OCI-LY3 (cell line): ENCODE results near the gene CATSPERZ.
A peak's percentile ranks its signal among the peaks of the same experiment; 100 is the strongest.

Source experiments
- H2AFZ ChIP-seq: fragments of 200-600, 300-600 bp; shearing (Covaris generic); 2 replicates; pipeline ENCODE4 v1.6.0; 2014; ENCODE audit warnings: antibody characterized with exemption, low read depth, low read length
- H3K27ac ChIP-seq: fragments of 200-600, 300-600 bp; sonication (generic); 2 replicates; pipeline ENCODE4 v1.5.1; 2014; ENCODE audit warnings: mild to moderate bottlenecking, low read length, moderate library complexity, mixed read lengths
- H3K27me3 ChIP-seq: fragments of 200-600, 300-600 bp; sonication (generic); 2 replicates; pipeline ENCODE4 v1.6.1; 2014; ENCODE audit warnings: low read depth, low read length, mixed read lengths
- H3K36me3 ChIP-seq: fragments of 200-600, 300-600 bp; sonication (generic); replicated peaks from 2 replicates; pipeline ENCODE3; 2014; ENCODE audit warnings: low read depth, low read length, mixed read lengths
- H3K4me1 ChIP-seq: fragments of 300-600, 200-600 bp; sonication (generic); 2 replicates; pipeline ENCODE4 v1.6.1; 2014; ENCODE audit warnings: low read length, mixed read lengths
- H3K4me2 ChIP-seq: fragments of 200-600, 300-600 bp; sonication (generic); 2 replicates; pipeline ENCODE4 v1.6.1; 2014; ENCODE audit warnings: low read length, mixed read lengths
- H3K4me3 ChIP-seq: fragments of 300-600, 200-600 bp; sonication (generic); 2 replicates; pipeline ENCODE4 v1.5.1; 2014; ENCODE audit warnings: antibody characterized with exemption, mild to moderate bottlenecking, low read length, moderate library complexity
- H3K79me2 ChIP-seq: fragments of 300-600, 200-600 bp; shearing (Covaris generic); 2 replicates; pipeline ENCODE4 v1.6.1; 2014; ENCODE audit warnings: mild to moderate bottlenecking, low read length, mixed read lengths
- H3K9ac ChIP-seq: fragments of 300-600, 200-600 bp; shearing (Covaris generic); 2 replicates; pipeline ENCODE4 v1.6.0; 2014; ENCODE audit warnings: mild to moderate bottlenecking, low read length, moderate library complexity
- H3K9me3 ChIP-seq: fragments of 200-600, 300-600 bp; shearing (Covaris generic); 2 replicates; pipeline ENCODE4 v1.6.1; 2014; ENCODE audit warnings: low read length, mixed read lengths; ENCODE audit not compliant: insufficient read depth
- H4K20me1 ChIP-seq: fragments of 200-600, 300-600 bp; sonication (generic); 2 replicates; pipeline ENCODE4 v1.6.1; 2016; ENCODE audit warnings: low read length, mixed read lengths; ENCODE audit not compliant: insufficient read depth
- EZH2phosphoT487 ChIP-seq: fragments of 200-600 bp; shearing (Covaris generic); IDR thresholded peaks from 2 replicates; pipeline ENCODE4 v1.6.1; 2018; ENCODE audit warnings: antibody characterized with exemption, mixed run types, low read depth
- TF ChIP-seq, protein P1 (sequence below): fragments of 200-600, 300-600 bp; sonication (generic); IDR thresholded peaks from 2 replicates; pipeline ENCODE4 v1.5.1; 2014; ENCODE audit warnings: antibody characterized with exemption, low read length, low read depth

The CATSPERZ gene

DNA sequence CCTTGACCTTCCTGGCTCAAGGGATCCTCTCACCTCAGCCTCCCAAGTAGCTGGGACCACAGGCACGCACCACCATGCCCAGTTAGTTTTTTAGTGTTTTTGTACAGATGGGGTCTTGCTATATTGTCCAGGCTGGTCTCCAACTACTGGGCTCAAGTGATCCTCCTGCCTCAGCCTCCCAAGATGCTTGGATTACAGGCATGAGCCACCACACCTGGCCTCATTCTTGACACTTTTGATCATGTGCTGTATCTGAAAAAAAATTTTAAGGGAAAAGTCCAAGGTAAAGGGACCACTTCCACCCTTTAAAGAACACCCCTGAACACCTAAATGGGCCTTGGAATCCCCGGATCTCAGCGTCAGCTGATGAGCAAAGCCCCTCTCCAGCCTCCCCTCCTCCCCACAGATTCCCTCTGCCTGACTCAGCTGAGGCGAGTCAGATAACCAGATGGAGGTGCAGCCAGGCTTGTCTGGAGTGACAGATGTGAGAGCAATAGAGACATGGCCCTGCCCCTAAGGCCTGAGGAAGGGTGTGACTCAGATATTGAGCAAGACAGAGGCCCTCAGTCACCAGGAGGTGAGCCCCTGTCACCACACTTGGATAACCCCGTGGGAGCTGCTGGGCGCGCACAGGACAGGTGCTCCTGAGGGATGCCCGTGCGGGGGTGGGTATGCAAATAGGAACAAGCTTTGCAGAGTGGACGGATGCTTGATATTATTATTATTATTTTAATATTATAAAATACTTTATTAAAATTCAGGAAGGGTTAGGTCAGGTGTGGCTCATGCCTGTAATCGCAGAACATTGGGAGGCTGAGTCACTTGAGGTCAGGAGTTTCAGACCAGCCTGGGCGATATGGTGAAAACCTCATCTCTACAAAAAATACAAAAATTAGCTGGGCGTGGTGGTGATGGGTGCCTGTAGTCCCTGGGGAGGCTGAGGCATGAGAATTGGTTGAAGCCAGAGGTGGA is 34.9 kb downstream of the CATSPERZ start:
- Histone ChIP-seq H2AFZ (no peak overlapping the region), H3K27me3 (no peaks in the 10 kb centered on the region), H3K79me2 (peaks cover 16% of the 10 kb centered on the region), H3K4me2 (peak overlapping the region; percentile 50), H3K9ac (no peak overlapping the region), H4K20me1 (0 out of 2 replicates have a peak, but pooled peaks cover 3% of the 10 kb centered on the region), H3K36me3 (peaks cover 29% of the 10 kb centered on the region), H3K4me1 (peaks cover 51% of the 10 kb centered on the region), H3K9me3 (0 out of 2 replicates have a peak, but pooled peaks cover 2% of the 10 kb centered on the region), H3K4me3 (peak overlapping the region; percentile 7), H3K27ac (peak overlapping the region; percentile 75)
- TF ChIP-seq, protein P1, sequence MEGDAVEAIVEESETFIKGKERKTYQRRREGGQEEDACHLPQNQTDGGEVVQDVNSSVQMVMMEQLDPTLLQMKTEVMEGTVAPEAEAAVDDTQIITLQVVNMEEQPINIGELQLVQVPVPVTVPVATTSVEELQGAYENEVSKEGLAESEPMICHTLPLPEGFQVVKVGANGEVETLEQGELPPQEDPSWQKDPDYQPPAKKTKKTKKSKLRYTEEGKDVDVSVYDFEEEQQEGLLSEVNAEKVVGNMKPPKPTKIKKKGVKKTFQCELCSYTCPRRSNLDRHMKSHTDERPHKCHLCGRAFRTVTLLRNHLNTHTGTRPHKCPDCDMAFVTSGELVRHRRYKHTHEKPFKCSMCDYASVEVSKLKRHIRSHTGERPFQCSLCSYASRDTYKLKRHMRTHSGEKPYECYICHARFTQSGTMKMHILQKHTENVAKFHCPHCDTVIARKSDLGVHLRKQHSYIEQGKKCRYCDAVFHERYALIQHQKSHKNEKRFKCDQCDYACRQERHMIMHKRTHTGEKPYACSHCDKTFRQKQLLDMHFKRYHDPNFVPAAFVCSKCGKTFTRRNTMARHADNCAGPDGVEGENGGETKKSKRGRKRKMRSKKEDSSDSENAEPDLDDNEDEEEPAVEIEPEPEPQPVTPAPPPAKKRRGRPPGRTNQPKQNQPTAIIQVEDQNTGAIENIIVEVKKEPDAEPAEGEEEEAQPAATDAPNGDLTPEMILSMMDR, result no peak
- no peak for TF ChIP-seq EZH2phosphoT487

DNA sequence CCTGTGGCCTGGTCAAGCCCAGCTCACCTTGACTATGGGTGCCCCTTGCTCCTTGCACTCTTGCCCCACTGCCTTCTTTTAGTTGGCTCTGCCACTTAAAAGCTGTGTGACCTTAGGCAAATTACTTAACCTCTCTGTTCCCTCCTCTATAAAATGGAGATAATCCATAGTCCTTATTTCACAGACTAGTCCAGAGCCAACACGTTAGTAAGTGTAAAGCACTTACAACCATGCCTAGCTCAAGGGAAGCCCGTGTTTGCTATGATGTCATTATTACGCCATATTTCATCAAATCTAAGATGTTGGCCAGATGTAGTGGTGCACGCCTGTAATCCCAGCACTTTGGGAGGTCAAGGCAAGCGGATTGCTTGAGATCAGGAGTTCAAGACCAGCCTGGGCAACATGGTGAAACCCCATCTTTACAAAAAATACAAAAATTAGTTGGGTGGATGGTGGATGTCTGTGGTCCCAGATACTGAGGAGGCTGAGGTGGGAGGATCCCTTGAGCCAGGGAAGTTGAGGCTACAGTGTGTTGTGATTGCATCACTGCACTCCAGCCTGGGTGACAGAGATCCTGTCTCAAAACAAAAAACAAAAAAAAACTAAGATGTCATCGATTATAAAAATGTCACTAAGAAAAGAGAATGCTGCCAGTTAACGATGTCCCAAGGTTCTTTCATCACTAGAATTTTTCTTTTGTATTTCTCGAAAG is 37.5 kb downstream of the CATSPERZ start:
- no peak overlapping the region for H3K4me3 ChIP-seq
- no peak overlapping the region for H3K4me2 ChIP-seq
- H3K27ac ChIP-seq, result no peak overlapping the region
- peaks cover 19% of the 10 kb centered on the region for H4K20me1 ChIP-seq
- H3K9me3 ChIP-seq, result 0 out of 2 replicates have a peak, but pooled peaks cover 2% of the 10 kb centered on the region
- H2AFZ ChIP-seq, result no peak overlapping the region
- no peak for TF ChIP-seq EZH2phosphoT487
- TF ChIP-seq, protein P1, result no peak
- H3K36me3 ChIP-seq, result peaks cover 42% of the 10 kb centered on the region
- peaks cover 54% of the 10 kb centered on the region for H3K4me1 ChIP-seq
- H3K27me3 ChIP-seq, result no peaks in the 10 kb centered on the region
- H3K9ac ChIP-seq, result no peak overlapping the region
- H3K79me2 ChIP-seq, result peaks cover 22% of the 10 kb centered on the region

DNA sequence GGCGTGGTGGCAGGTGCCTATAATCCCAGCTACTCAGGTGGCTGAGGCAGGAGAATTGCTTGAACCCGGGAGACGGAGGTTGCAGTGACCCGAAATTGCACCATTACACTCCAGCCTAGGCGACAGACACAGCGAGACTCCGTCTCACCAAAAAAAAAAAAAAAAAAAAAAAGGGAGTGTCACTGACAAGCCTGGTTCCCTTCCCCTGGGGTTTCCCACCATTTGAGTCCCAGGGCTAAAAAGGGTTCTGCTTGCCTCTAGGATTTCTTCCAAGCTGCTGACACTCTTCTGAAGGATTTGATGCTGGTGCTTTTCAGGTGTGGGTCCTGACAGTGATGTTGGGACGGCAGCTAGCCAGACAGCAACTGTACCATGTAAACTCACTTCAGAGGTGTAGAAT is 38.6 kb downstream of the CATSPERZ start:
- TF ChIP-seq, protein P1, result no peak
- no peak for TF ChIP-seq EZH2phosphoT487
- Histone ChIP-seq H3K9ac (peak overlapping the region; percentile 97; the same call in 1 of the 2 replicates), H3K4me3 (peak overlapping the region; percentile 83), H4K20me1 (peaks cover 19% of the 10 kb centered on the region), H3K27me3 (no peaks in the 10 kb centered on the region), H3K27ac (peak overlapping the region; percentile 85), H2AFZ (no peak overlapping the region), H3K4me2 (peak overlapping the region; percentile 97), H3K36me3 (peaks cover 47% of the 10 kb centered on the region), H3K79me2 (peaks cover 22% of the 10 kb centered on the region), H3K4me1 (peaks cover 54% of the 10 kb centered on the region), H3K9me3 (0 out of 2 replicates have a peak, but pooled peaks cover 1% of the 10 kb centered on the region)

DNA sequence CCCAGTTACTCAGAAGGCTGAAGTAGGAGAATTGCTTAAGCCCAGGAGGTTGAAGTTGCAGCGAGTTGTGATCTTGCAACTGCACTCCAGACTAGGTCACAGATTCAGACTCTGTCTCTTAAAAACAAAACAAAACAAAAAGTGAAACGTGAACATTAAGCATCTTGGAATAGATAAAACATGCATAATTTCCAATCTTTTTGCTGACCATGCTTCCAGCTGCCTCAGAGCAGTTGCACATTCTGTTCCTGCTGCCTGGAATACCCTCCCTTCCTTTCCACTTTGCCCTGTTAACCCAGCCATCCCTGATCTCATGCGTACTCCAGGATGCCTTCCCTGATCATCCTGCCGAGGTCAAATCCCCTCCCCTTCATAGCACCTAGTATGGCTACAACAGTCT is 39.1 kb downstream of the CATSPERZ start:
- Histone ChIP-seq H3K4me2 (peak overlapping the region; percentile 97), H3K4me1 (peaks cover 54% of the 10 kb centered on the region), H3K36me3 (peaks cover 48% of the 10 kb centered on the region), H3K4me3 (peak overlapping the region; percentile 83), H3K79me2 (peaks cover 22% of the 10 kb centered on the region), H3K27ac (peak overlapping the region; percentile 85), H4K20me1 (peaks cover 19% of the 10 kb centered on the region), H3K9me3 (no peaks in the 10 kb centered on the region), H2AFZ (no peak overlapping the region), H3K9ac (peak overlapping the region; percentile 97), H3K27me3 (no peaks in the 10 kb centered on the region)
- TF ChIP-seq EZH2phosphoT487, result no peak
- TF ChIP-seq, protein P1, result no peak
